Measurements from ENCODE around the gene ATP1B2. TPM values are rescaled to one million over a fixed set of nuclear protein-coding genes. Genes with fewer than 3 reads are reported as not detected.

Gene ATP1B2
- total RNA-seq, 4 donors from 2014 or later, result 0.28 to 1.4 (median 0.48) TPM; not detected in 1

DNA sequence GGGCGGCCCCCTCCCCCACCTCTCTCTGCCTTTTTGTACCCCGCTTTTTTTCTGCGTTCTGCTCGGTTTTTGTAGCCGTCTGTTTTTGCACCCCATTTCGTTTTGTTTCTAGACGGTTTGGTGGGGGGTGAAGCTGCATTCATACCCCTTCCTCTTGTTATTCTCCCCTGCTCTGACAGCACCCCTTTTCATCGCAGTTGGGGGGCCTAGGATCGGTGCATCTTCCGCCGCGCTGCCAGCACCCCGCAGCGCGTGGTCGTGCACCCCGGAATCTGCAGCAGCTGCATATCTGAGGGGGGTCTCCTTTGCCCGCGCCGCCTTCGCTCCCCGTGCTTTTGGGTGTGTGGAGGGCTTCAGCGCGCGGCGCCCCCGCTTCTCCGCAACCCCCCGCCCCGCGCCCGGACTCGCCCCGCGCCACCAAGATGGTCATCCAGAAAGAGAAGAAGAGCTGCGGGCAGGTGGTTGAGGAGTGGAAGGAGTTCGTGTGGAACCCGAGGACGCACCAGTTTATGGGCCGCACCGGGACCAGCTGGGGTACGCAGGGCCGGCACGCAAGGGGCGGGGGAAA is 455 bp downstream of the ATP1B2 start:
- ATAC-seq (ENCODE audit: low FRiP score), result no peak
- DNase-seq (ENCODE audit: low spot score), result no peak
- TF ChIP-seq, protein P1, sequence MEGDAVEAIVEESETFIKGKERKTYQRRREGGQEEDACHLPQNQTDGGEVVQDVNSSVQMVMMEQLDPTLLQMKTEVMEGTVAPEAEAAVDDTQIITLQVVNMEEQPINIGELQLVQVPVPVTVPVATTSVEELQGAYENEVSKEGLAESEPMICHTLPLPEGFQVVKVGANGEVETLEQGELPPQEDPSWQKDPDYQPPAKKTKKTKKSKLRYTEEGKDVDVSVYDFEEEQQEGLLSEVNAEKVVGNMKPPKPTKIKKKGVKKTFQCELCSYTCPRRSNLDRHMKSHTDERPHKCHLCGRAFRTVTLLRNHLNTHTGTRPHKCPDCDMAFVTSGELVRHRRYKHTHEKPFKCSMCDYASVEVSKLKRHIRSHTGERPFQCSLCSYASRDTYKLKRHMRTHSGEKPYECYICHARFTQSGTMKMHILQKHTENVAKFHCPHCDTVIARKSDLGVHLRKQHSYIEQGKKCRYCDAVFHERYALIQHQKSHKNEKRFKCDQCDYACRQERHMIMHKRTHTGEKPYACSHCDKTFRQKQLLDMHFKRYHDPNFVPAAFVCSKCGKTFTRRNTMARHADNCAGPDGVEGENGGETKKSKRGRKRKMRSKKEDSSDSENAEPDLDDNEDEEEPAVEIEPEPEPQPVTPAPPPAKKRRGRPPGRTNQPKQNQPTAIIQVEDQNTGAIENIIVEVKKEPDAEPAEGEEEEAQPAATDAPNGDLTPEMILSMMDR (IDR thresholded peaks at IDR 0.05), result no peak

GRCh38 chr17:7651665-7652387 is 1.1 kb downstream of the ATP1B2 start:
- TF ChIP-seq, protein P1 (IDR thresholded peaks at IDR 0.05), result no peak
- DNase-seq (ENCODE audit: low spot score) (no peak), ATAC-seq (ENCODE audit: low FRiP score) (no peak)

DNA sequence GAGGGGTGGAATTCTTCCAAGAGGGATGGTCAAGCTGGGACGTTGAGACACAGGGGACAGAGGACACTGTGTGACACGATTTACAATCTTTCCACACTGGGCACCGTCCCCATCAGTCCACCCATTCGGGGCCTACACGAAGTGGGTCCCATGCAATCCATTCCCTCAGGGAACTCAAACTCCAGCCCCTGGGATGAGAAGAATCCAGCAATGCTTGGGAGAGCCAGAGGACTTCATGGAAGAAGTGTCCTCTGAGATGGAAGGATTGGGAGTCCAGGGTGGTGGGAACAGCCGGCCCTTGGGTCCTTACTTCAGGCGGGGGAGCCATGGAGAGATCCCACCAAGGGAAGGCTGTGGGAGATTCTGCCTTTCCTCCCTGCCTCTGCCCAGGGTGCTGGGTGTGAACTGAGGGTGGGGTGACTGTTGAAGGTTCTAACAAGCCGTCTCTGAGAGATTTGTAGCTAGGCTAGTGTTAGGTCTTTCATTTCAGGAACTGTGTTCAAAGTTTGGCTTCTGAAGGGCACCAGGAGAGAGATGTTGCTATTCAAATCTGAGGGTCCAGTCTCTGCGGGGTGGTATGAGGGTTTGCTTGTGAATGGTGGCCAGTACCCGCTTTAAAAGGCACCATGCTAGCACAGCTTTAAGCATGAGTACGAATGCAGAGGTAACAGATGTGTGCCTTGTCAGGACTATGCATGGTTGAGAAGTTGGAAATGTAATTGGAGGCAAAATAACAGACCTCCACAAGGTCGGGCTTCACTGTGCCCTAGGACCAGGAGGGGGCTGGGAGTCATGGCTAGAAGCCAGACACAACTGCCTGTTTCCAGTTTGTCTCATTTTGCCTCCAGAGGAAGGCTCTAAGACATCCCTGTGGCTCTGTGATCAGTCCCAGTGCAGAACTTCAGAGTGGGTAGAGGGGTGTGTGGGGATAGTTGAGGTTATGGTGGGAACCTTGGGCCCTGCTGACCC is 1.9 kb downstream of the ATP1B2 start:
- TF ChIP-seq, protein P1 (IDR thresholded peaks at IDR 0.05), result no peak
- ATAC-seq (ENCODE audit: low FRiP score) (no peak), DNase-seq (ENCODE audit: low spot score) (no peak)

DNA sequence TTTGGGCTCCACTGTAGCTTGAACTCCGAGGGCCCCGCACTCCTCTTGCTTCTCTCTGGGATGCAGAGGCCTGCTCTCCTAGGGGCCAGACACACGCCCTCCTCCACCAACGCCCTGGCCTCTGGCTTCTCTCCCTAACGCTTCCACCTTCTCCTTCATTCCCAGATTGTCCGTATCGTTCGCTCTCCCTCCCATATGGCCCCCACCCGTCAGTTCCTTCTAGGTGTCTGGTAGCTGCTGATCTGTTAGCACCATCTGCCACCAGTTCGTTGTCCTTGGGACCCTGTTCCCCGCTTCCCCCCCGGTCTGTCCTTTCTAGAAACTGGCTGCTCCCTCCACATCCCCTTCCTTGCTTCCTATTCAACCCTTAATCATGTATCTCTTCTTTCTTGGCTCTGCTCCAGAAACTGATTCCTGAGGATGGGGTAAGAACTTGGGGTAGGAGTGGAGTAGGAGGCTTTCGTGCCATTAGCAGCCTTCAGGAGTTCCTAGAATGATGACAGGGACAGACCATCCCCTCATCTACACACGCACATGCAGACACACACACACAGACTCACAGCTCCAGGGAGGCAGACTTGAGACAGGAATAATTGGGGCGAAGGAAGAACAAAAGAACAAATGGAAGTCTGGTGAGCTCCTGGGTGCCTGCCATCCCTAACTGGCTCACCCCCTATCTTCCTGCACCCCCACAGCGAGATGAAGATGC is 4.3 kb downstream of the ATP1B2 start:
- ATAC-seq (ENCODE audit: low FRiP score) (no peak), DNase-seq (ENCODE audit: low spot score) (no peak)
- TF ChIP-seq, protein P1 (IDR thresholded peaks at IDR 0.05), result no peak

- ATAC-seq (ENCODE audit: low FRiP score) (no peak), DNase-seq (ENCODE audit: low spot score) (no peak)
- TF ChIP-seq, protein P1 (IDR thresholded peaks at IDR 0.05), result no peak
Observed at GRCh38 chr17:7655541-7655840, 4.8 kb downstream of the ATP1B2 start.

DNA sequence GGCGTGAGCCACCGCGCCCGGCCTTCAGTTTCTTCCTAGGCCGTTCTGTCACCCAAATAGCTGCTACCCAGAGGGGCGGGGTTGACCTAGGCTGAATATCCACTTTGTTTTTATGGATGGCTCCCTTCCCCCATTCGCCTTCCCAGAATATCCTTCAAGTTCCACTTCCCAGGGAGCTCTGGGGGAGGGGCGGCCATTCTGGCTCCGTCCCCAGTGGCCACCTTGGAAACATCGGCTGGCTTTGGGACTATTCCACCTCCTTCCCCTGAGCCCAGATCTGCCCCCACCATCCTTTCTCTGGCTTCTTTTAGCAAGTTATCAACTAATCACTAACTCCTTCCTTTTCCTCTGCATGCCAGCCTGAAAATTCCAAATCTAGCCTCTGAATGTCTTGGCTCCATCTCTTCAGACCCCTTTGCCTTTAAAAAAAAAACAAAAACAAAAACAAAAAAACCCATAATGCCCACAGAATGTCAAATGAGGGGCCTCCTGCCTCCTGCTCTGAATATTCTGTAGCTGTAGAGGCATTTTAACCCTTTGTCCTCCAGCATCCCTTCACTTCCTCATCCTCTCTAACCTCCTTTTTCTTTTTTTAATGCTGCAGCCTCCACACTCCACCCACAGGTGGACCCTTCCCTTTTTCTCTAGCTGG is 6.4 kb downstream of the ATP1B2 start:
- DNase-seq (ENCODE audit: low spot score) (no peak), ATAC-seq (ENCODE audit: low FRiP score) (no peak)
- TF ChIP-seq, protein P1 (IDR thresholded peaks at IDR 0.05), result no peak
